GM18502 (cell line): Measurements from ENCODE around the gene MTF1.
"Not testable (repeated sequence)": the region's sequence is repeated elsewhere in the genome, so short reads cannot be mapped to it uniquely, and the experiment has no call there.

Experiments used
- ATAC-seq: cut with Tn5 transposase; IDR thresholded peaks from one replicate; pipeline ENCODE4 v1.9.1; 2021; ENCODE audit warnings: mild to moderate bottlenecking; ENCODE audit not compliant: unreplicated experiment, poor library complexity

Gene MTF1

DNA sequence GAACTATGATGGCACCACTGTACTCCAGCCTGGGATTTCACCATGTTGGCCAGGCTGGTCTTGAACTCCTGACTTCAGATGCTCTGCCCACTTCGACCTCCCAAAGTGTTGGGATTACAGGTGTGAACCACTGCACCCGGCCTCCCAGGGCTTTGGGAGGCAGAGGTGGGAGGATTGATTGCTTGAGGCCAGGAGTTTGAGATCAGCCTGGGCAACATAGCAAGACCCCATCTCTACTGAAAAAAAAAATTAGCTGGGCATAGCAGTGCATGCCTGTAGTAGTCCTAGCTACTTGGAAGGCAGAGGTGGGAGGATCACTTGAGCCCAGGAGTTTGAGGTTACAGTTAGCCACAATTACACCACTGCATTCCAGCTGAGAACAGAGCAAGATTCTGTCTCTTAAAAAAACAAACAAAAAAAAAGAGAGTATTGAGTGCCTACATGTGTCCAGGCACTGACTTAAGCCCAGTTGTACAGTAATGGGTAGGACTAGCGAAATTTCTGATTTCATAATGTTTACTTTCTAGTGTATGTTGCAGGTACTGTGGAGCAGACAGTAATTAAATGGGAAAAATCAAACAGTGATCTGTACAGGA, 61.5 kb downstream of the MTF1 start:
- no peak for ATAC-seq

GRCh38 chr1:37795340-37796125, 63.9 kb downstream of the MTF1 start:
- ATAC-seq, result no peak

- peak; percentile 35 for ATAC-seq
These were observed 64.7 kb downstream of the MTF1 start for GRCh38 chr1:37794372-37795339.

DNA sequence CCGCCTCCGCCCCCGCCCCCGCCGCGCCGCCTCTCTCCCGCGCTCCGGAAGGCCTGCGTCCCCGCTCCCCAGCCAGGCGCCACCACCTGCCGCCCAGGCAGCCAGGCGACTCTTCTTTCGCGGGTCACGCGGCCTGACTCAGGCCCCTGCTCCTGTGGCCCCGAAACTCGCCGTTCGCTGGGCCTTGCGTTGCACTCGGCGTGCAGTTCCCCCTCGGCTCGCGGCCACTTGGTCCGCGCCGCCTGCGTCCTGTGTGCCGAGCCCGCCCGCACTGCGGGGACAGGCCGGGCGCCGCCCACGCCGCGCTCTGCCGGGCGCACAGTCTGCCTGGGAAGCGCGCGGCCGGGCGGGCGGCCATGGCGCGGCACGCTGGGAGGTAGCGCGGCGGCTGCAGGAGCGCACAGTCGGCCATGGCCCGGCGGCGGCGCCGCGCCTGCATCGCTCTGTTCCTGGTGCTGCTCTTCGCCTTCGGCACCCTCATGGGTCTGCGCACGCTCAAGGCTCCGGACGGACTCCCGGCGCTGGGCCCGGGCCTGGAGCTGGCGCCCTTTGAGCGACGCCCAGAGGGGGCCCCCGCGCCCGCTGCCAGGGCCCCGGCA, 65.5 kb downstream of the MTF1 start, which contains the start of gene MANEAL:
TSS of gene MANEAL (plus strand) at position 75 of the 599 bp plus-strand sequence. CDS start at position 411, 336 bp downstream.
- peak; percentile 73 for ATAC-seq

DNA sequence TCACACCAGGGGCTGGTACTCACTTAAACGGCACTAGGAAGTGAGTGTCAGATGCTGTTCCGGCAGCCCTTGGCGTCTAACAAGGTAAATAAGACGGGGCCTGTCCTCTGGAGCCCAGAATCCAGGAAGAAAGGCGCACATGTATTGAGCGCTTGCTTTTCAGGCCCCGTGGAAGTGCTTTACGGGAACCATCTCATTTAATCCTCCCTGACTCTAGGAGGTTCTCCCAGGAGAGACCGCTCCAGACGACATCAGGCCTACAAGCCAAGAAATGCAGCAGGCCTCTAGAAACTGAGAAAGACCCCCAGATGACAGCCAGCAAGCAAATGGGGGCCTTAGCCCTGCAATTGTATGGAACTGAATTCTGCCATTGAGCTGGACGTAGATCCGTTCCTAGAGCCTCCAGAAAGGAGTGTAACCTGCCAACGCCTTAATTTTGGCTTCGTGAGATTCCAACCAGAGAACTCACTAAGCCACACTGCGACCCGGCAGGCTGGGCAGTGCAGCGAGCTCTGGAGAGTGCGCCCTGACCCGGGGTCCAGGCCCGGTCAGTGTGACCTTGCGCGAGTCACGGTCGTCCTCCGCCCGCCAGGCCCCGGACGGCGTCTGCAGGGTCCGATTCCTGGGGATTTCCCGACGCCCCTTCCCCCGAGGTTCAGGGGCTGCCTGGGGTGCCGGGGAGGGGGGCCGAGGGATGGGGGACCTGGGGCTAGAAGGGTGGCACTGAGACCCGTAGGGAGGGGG, 66.3 kb downstream of the MTF1 start:
- ATAC-seq, result no peak

GRCh38 chr1:37782491-37782890, 76.9 kb downstream of the MTF1 start:
- no peak for ATAC-seq

DNA sequence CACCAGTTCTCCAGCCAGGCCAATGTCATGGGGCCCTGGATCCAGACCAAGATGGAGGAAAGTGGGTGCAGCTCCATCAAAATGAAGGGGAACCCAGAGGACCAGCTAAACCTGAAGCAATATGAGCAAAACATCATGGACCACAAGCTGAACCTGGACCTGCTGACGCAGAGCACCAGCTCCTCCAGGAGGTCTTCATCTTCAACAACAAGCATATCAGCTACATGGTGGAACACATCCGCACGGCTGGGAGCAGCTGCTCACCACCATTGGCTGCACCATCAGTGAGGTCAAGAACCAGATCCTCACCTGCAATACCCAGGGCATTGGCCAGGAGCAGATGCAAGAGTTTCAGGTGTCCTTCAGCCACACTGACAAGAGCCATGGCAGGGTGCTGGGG, 80.7 kb downstream of the MTF1 start:
- ATAC-seq, result no peak

GRCh38 chr1:37776946-37777516, 82.4 kb downstream of the MTF1 start:
- no peak for ATAC-seq

DNA sequence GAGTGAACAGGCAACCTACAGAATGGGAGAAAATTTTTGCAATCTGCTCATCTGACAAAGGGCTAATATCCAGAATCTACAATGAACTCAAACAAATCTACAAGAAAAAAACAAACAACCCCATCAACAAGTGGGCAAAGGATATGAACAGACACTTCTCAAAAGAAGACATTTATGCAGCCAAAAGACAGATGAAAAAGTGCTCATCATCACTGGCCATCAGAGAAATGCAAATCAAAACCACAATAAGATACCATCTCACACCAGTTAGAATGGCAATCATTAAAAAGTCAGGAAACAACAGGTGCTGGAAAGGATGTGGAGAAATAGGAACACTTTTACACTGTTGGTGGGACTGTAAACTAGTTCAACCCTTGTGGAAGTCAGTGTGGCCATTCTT, 88.0 kb downstream of the MTF1 start:
- not testable (repeated sequence) for ATAC-seq

- no peak for ATAC-seq
These were observed 91.9 kb downstream of the MTF1 start for GRCh38 chr1:37767488-37767887.

GRCh38 chr1:37765916-37766664, 93.3 kb downstream of the MTF1 start:
- no peak for ATAC-seq

DNA sequence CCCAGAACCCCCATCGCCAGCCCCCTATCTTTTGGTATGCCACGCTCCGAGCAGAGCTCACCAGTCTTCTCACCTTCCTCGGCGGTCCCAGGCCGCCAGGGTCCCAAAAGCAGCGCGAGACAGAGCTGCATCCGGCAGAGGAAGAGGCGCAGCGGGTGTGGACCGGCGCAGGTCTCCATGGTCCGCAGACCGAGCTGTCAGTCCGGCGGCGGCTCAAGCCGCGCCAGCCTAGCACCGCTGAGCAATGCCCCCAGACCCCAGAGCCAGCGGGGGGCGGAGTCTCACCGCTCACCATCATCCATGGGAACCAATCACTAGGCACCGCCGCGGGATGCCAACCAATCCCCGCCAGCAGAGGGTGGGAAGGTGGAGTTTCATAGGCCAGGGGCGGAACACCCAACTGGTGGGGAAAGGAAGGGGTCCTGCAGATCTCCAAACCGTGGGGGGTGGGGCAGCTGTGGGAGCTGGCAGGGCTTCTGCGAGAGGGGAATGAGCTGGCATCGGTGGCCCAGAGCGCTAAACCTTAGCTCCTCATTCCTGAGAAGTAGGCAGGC, 94.4 kb downstream of the MTF1 start, which contains the start of gene EPHA10:
TSS of gene EPHA10 (minus strand) at position 233 of the 554 bp plus-strand sequence. CDS start at position 179, 54 bp downstream.
- no peak for ATAC-seq

- no peak for ATAC-seq
These were observed 95.0 kb downstream of the MTF1 start for GRCh38 chr1:37764414-37764825.

DNA sequence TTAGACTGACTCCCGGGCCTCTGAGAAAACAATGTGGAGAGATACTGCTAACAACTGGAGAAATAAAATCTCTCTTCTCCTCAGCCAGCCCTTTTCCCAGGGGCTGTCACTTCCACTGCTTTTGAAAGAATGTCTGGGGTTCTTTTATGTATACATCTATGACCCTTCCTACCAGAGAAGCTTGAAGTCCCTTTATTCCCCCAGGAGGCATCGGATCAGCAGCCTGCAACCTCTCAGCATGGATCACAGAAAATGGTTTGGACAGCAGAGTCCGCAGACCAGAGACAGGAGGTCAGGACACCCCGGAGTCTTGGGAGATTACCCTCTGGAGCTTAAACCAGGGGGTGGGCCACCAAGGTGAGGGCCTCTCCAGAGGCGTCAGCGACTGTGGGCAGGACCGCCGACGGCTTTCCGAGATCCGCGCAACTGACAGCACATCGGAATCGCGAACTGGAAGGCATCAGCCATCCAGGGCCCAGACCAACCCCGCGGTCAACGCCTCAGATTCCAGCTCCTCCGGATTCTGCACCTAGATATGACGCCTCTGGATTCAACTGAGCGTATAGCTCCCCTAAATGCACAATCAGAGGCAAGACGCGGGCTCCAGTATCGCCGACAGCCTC, 95.5 kb downstream of the MTF1 start:
- ATAC-seq, result no peak

DNA sequence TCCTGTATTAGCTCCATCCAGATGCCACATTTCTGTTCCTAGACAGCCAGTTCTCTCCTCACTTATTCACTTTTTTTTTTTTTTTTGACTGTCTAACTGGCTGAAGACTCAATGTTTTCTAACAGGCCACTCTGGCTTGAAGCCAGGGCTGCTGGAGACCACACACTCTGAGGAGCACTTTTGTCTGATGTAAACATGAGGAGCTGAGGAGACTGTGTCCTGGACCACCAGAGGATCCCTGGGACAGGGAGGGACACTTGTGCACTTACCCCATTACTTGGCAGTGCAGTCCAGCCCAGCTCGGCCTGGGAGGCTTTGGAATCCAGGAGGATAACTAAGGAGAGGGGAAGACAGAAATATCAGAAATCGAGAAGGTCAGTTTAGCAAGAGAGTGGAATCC, 96.9 kb downstream of the MTF1 start:
- ATAC-seq, result no peak

GRCh38 chr1:37761416-37762095, 97.8 kb downstream of the MTF1 start:
- no peak for ATAC-seq
